GM10266 (cell line): Measurements from ENCODE around the gene HSPA12A.

Source experiments
- DNase-seq: peaks from one replicate; pipeline ENCODE4 v3.0.0; 2012; ENCODE audit errors: extremely low spot score
- TF ChIP-seq, protein P1 (sequence below): IDR thresholded peaks from 2 replicates; pipeline ENCODE4 v1.5.1; 2012; ENCODE audit warnings: mild to moderate bottlenecking, low read depth; ENCODE audit not compliant: control insufficient read depth, insufficient read depth; ENCODE audit errors: missing control alignments

Gene HSPA12A

DNA sequence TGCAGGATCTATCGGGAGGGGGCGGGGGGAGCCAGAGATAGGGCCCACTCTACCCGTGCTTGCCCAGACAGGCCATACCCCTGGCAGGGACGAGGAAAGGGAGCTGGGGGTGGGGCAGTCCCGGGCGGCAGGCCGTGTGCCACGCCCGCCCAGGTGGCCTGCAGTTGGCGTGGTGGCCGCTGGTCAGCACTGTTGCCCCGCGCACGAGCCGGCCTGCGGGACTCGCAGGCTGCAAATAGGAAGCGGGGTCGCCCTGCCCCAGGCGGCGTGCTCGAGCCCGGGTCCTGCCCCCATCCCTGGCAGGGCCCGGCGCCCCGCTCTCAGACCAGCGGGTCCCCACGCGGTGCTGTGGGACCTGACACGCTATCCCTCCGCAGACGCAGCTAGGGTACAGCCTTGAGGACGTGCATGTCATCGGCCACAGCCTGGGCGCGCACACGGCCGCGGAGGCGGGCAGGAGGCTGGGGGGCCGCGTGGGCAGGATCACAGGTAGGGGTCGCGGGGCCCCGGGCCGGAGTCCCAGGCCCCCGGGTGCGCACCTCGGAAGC, 114.9 kb downstream of the HSPA12A start:
- DNase-seq, result no peak
- TF ChIP-seq, protein P1, sequence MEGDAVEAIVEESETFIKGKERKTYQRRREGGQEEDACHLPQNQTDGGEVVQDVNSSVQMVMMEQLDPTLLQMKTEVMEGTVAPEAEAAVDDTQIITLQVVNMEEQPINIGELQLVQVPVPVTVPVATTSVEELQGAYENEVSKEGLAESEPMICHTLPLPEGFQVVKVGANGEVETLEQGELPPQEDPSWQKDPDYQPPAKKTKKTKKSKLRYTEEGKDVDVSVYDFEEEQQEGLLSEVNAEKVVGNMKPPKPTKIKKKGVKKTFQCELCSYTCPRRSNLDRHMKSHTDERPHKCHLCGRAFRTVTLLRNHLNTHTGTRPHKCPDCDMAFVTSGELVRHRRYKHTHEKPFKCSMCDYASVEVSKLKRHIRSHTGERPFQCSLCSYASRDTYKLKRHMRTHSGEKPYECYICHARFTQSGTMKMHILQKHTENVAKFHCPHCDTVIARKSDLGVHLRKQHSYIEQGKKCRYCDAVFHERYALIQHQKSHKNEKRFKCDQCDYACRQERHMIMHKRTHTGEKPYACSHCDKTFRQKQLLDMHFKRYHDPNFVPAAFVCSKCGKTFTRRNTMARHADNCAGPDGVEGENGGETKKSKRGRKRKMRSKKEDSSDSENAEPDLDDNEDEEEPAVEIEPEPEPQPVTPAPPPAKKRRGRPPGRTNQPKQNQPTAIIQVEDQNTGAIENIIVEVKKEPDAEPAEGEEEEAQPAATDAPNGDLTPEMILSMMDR, result no peak

DNA sequence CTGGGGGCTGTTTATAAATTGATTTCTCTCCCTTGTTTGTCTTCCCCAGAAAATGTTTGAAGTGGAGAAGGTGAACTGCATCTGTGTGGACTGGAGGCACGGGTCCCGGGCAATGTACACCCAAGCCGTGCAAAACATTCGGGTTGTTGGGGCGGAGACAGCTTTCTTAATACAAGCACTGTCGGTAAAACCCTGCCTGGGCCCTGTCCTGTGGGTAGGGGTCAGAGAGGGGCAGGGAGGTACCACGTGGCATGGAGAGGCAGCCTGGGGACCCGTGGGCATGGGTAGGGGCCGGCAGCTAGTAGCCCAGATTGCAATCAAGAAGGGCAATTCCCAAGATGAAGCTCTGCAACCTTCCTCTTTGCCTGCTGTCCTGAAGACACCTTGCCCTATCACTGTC, 115.6 kb downstream of the HSPA12A start:
- TF ChIP-seq, protein P1, result no peak
- no peak for DNase-seq

DNA sequence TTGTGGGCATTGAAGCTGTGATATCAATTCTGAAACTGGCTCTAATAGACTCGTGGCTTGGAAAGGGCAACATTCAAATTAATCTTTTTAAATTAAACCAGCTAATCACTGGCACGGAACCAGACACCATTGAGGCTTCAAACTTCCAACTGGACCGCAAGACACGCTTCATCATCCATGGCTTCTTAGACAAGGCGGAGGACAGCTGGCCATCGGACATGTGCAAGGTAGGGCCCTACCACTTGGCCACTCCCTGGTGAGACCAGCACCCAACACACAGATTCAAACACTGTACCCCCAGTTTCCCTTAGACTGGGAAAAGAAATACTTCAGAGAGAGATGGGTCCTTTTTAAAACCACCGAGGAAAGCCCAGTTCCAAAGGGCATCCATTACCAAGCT, 116.5 kb downstream of the HSPA12A start:
- no peak for DNase-seq
- TF ChIP-seq, protein P1, result no peak

DNA sequence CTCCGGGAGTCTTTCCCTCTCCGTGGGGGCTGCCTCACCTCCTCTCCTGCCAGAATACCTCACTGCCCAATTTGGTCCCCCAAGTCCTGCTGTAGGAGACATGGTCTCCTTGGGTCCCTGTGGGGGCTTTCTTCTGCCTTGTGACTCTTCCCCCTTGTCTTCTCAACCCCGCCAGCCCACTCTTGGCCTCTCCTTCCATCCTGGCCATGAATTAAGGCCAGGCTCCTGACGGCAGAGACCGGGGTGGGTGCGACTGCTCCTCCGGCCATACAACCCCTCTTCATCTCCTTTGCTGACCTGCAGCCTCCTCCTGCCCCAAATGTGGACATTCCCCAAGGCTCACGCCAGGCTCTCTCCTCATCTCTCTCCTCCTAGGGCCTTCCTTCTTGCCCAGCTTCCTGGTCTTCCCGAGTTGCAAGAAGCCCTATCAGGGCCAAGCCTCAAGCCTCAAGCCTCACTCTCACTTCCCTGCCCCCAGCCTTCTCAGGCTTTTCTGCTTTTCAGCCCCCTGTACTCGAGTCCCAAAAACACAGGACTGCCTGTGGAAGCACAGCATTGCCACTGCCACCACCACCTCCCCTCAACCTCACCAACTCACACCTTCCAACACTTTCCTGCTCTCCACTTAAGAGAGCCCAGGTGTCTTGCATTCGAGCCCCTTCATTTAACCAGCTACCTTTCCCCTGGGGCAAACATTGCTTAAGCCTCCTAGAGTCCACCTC, 120.3 kb downstream of the HSPA12A start:
- DNase-seq, result no peak

DNA sequence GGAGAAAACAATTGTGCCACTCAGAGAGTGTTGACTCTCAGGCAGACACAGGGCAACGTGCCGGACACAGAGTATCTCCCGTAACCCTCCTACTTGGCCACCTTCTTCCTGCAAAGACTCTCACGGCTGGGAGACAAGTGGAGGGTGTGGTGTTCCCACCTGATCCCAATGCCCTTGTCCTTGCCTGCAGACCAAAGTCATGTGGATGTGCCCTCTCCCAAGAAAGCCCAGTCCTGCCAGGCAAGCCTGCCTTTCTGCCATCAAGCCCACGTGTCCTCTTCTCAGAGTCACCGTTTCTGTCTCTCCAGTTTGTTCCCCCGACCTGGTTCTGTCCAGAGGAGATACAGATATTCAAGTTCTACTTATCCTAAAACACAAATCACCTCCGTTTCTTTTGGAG, 120.9 kb downstream of the HSPA12A start:
- TF ChIP-seq, protein P1, result no peak
- no peak for DNase-seq

More for the DNA sequence above, 120.3 kb downstream of the HSPA12A start:
- TF ChIP-seq, protein P1, result no peak
